Right lobe of liver (tissue), 4 donors: ENCODE data around the gene ADAMTS2.

Experiments
- POLR2A ChIP-seq: fragments of 450-650 bp; IDR thresholded peaks from one replicate; pipeline ENCODE4 v1.6.1; 2017; ENCODE audit warnings: antibody characterized with exemption, mild to moderate bottlenecking
- TF ChIP-seq, protein P1 (sequence below), 4 donors: fragments of 200-600 bp in 3 of 4; fragments of 450-650 bp in 1 of 4; IDR thresholded peaks; one replicate each; pipeline versions ENCODE4 v1.5.1 to v1.8.0; 2016 to 2022; ENCODE audit warnings: antibody characterized with exemption in 4 of 4, mild to moderate bottlenecking in 2 of 4
- donor health status: DM: no; HTN: no; CAD: no.
- donor health status: DM: no; HTN: no; CAD: no.
- donor health status: DM: no; HTN: yes; CAD: no.

DNA sequence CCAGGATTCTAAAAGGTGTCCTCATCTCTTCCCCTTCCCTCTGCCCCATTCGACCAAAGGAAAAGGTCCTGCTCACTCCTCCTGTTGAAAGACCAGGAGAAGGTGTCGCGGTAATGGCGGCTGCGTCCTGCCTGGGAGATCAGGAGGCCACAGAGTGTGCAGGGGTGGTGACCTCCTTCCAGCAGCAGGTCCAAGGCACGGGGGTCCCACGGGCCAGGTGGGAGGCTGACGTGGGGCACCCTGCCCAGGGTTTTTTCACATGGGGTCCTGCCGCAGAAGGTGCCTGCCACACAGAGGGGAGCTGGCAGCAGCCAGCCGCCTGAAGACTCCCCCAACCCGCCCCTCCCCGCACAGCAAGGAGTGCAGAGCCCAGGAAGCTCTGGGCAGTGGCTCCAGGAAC lies 22.2 kb upstream of the ADAMTS2 start:
- TF ChIP-seq, protein P1, sequence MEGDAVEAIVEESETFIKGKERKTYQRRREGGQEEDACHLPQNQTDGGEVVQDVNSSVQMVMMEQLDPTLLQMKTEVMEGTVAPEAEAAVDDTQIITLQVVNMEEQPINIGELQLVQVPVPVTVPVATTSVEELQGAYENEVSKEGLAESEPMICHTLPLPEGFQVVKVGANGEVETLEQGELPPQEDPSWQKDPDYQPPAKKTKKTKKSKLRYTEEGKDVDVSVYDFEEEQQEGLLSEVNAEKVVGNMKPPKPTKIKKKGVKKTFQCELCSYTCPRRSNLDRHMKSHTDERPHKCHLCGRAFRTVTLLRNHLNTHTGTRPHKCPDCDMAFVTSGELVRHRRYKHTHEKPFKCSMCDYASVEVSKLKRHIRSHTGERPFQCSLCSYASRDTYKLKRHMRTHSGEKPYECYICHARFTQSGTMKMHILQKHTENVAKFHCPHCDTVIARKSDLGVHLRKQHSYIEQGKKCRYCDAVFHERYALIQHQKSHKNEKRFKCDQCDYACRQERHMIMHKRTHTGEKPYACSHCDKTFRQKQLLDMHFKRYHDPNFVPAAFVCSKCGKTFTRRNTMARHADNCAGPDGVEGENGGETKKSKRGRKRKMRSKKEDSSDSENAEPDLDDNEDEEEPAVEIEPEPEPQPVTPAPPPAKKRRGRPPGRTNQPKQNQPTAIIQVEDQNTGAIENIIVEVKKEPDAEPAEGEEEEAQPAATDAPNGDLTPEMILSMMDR (IDR thresholded peaks at IDR 0.05), result no peak
- no peak for TF ChIP-seq POLR2A
